ENCODE results near the gene CHST13.

The CHST13 gene

GRCh38 chr3:126523745-126524428, at the start of gene CHST13:
CHST13 (plus strand) TSS chr3:126524155; CDS start chr3:126524333, 178 bp downstream.
- no peak for DNase-seq

- DNase-seq = no peak
These were observed 49.2 kb upstream of the CHST13 start for GRCh38 chr3:126474498-126475412.

GRCh38 chr3:126475413-126476114, 48.4 kb upstream of the CHST13 start, which contains the start of gene ZXDC:
ZXDC (minus strand) TSS chr3:126475891; CDS start chr3:126475865, 26 bp downstream.
- DNase-seq = peak; percentile 81

- DNase-seq = peak; percentile 44
These were observed 47.5 kb upstream of the CHST13 start for GRCh38 chr3:126476166-126477060.

GRCh38 chr3:126477061-126477380, 46.9 kb upstream of the CHST13 start:
- DNase-seq = no peak

- no peak for DNase-seq
These were observed 45.2 kb upstream of the CHST13 start for GRCh38 chr3:126478581-126479310.

GRCh38 chr3:126479642-126480041, 44.3 kb upstream of the CHST13 start:
- DNase-seq = no peak

- DNase-seq = no peak
These were observed 43.7 kb upstream of the CHST13 start for GRCh38 chr3:126480206-126480605.

- DNase-seq = no peak
These were observed 43.1 kb upstream of the CHST13 start for GRCh38 chr3:126480861-126481260.

- DNase-seq = no peak
These were observed 42.0 kb upstream of the CHST13 start for GRCh38 chr3:126481808-126482502.

GRCh38 chr3:126482503-126483255, 41.3 kb upstream of the CHST13 start:
- no peak for DNase-seq

- no peak for DNase-seq
These were observed 40.6 kb upstream of the CHST13 start for GRCh38 chr3:126483321-126483761.

- DNase-seq = no peak
These were observed 39.8 kb upstream of the CHST13 start for GRCh38 chr3:126484148-126484547.

GRCh38 chr3:126484662-126485061, 39.3 kb upstream of the CHST13 start:
- no peak for DNase-seq

GRCh38 chr3:126485176-126485897, 38.6 kb upstream of the CHST13 start:
- DNase-seq = no peak

- DNase-seq = no peak
These were observed 38.0 kb upstream of the CHST13 start for GRCh38 chr3:126485956-126486355.

GRCh38 chr3:126486360-126486847, 37.6 kb upstream of the CHST13 start:
- no peak for DNase-seq

- DNase-seq = no peak
These were observed 36.7 kb upstream of the CHST13 start for GRCh38 chr3:126487151-126487771.

- DNase-seq = no peak
These were observed 35.8 kb upstream of the CHST13 start for GRCh38 chr3:126488185-126488584.

Measured in DMS153 (cell line).